HCT116 (cell line): ENCODE measurements around the gene TMPRSS13. TPM values are rescaled to one million over a fixed set of nuclear protein-coding genes. Genes with fewer than 3 reads are reported as not detected.

Experiments used
- ATAC-seq: fragments of 200-7000 bp; cut with Tn5 transposase; 2 replicates; pipeline ENCODE4 v1.9.1; 2020; ENCODE audit warnings: mild to moderate bottlenecking, moderate library complexity
- BruUV-seq: library from RNA; stranded (reverse); fragments of 400-500 nt; replicated peaks from 2 replicates; lab custom pipeline; 2021; lab: Mats Ljungman, UMichigan
- CTCF ChIA-PET: fragments of 300-600 bp; sonication (Branson Sonifier 250); formaldehyde crosslinking; loops from one replicate; lab custom pipeline; 2021; ENCODE audit warnings: antibody characterized with exemption; lab: Charles Lee
- POLR2A ChIA-PET: fragments of 300-600, 350-600 bp; sonication (Branson Sonifier 250); formaldehyde crosslinking; loops from one replicate; lab custom pipeline; 2021; ENCODE audit warnings: antibody characterized with exemption; lab: Charles Lee
- RAD21 ChIA-PET, 2 experiments: fragments of 300-600 bp; sonication (Branson Sonifier 250); formaldehyde crosslinking; loops; one replicate each; lab custom pipeline; 2023; ENCODE audit warnings: low total read pairs in 2 of 2; ENCODE audit not compliant: uncharacterized antibody in 2 of 2, unreplicated experiment in 2 of 2, low non-redundant PET in 1 of 2; lab: Charles Lee
- DNase-seq: peaks from one replicate; pipeline ENCODE4 v3.0.0-alpha.2; 2010; ENCODE audit warnings: low read depth, low spot score
- H2AFZ ChIP-seq: fragments of 200-600 bp; shearing (Covaris generic), sonication (generic); 2 replicates; pipeline ENCODE4 v1.6.1; 2017; ENCODE audit warnings: low read depth, mixed run types, mixed read lengths, antibody characterized with exemption, low read length; ENCODE audit not compliant: poor library complexity, severe bottlenecking
- H3K27ac ChIP-seq: 2 replicates; pipeline ENCODE4 v1.5.1; 2012; ENCODE audit warnings: low read depth, low read length
- H3K27me3 ChIP-seq: fragments of 200-600 bp; sonication (generic); 2 replicates; pipeline ENCODE4 v1.6.1; 2016; ENCODE audit warnings: mixed run types, low read length, mixed read lengths; ENCODE audit not compliant: insufficient read depth
- H3K36me3 ChIP-seq, 2 experiments: fragments of 200-500 bp in 1 of 2; fragments of 200-600 bp in 1 of 2; sonication (Bioruptor generic) in 1 of 2; sonication (generic) in 1 of 2; 2 replicates each; pipeline versions ENCODE4 v1.5.1 to v1.6.1; 2014 to 2016; ENCODE audit warnings: low read length in 2 of 2, inconsistent platforms in 1 of 2, mixed read lengths in 1 of 2, mixed run types in 1 of 2; ENCODE audit not compliant: insufficient read depth in 2 of 2, control insufficient read depth in 1 of 2
- H3K4me1 ChIP-seq, 2 experiments: fragments of 200-600 bp in 1 of 2; sonication (generic) in 1 of 2; 2 replicates each; pipeline versions ENCODE4 v1.5.1 to v1.6.1; 2012 to 2017; ENCODE audit warnings: low read length in 2 of 2, inconsistent platforms in 1 of 2, mild to moderate bottlenecking in 1 of 2, mixed read lengths in 1 of 2, mixed run types in 1 of 2, moderate library complexity in 1 of 2; ENCODE audit not compliant: insufficient read depth in 2 of 2, control insufficient read depth in 1 of 2
- H3K4me2 ChIP-seq: fragments of 200-600 bp; sonication (generic); 2 replicates; pipeline ENCODE4 v1.6.1; 2017; ENCODE audit warnings: mixed run types, low read length, mixed read lengths
- H3K4me3 ChIP-seq, 2 experiments: fragments of 200-600 bp in 1 of 2; sonication (generic) in 1 of 2; replicated peaks in 1 of 2; 2 replicates each; pipeline ENCODE4 v1.5.1; 2011 to 2016; ENCODE audit warnings: low read length in 2 of 2, control low read depth in 1 of 2, low read depth in 1 of 2, mild to moderate bottlenecking in 1 of 2, mixed read lengths in 1 of 2, mixed run types in 1 of 2
- H3K79me2 ChIP-seq: fragments of 200-600 bp; sonication (generic); 2 replicates; pipeline ENCODE4 v1.6.1; 2017; ENCODE audit warnings: mild to moderate bottlenecking, mixed run types, low read length, moderate library complexity, mixed read lengths; ENCODE audit not compliant: insufficient read depth
- H3K9ac ChIP-seq: fragments of 200-600 bp; sonication (generic); 2 replicates; pipeline ENCODE4 v1.6.1; 2016; ENCODE audit warnings: low read length, mixed read lengths
- H3K9me2 ChIP-seq: fragments of 200-600 bp; sonication (generic), shearing (Covaris generic); 2 replicates; pipeline ENCODE4 v1.6.1; 2017; ENCODE audit warnings: mixed run types, mild to moderate bottlenecking, moderate library complexity; ENCODE audit not compliant: insufficient read depth
- H3K9me3 ChIP-seq, 2 experiments: fragments of 200-500 bp in 1 of 2; fragments of 200-600 bp in 1 of 2; sonication (Bioruptor generic) in 1 of 2; sonication (generic) in 1 of 2; 2 replicates each; pipeline ENCODE4 v1.6.1; 2014 to 2017; ENCODE audit warnings: low read length in 2 of 2, mixed read lengths in 2 of 2, inconsistent platforms in 1 of 2, low read depth in 1 of 2, mild to moderate bottlenecking in 1 of 2, mixed run types in 1 of 2, moderate library complexity in 1 of 2; ENCODE audit not compliant: control insufficient read depth in 1 of 2, insufficient read depth in 1 of 2
- H4K20me1 ChIP-seq: fragments of 200-600 bp; sonication (generic), shearing (Covaris generic); 2 replicates; pipeline ENCODE4 v1.6.1; 2017; ENCODE audit warnings: mixed run types, mild to moderate bottlenecking, moderate library complexity; ENCODE audit not compliant: insufficient read depth
- ATF3 ChIP-seq: IDR thresholded peaks from 2 replicates; pipeline ENCODE4 v1.6.1; 2012
- CEBPB ChIP-seq: IDR thresholded peaks from 2 replicates; pipeline ENCODE4 v1.6.1; 2012; ENCODE audit warnings: low read depth
- EZH2phosphoT487 ChIP-seq: fragments of 200-600 bp; IDR thresholded peaks from 2 replicates; pipeline ENCODE4 v1.6.1; 2018; ENCODE audit warnings: antibody characterized with exemption, borderline replicate concordance
- JUND ChIP-seq: IDR thresholded peaks from 2 replicates; pipeline ENCODE4 v1.6.1; 2012
- MAX ChIP-seq: IDR thresholded peaks from 2 replicates; pipeline ENCODE4 v1.6.1; 2012
- POLR2A ChIP-seq: IDR thresholded peaks from 2 replicates; pipeline ENCODE4 v1.7.0; 2011; ENCODE audit warnings: borderline replicate concordance; ENCODE audit not compliant: insufficient read depth, insufficient read length; ENCODE audit errors: extremely low read depth
- POLR2AphosphoS5 ChIP-seq: IDR thresholded peaks from 2 replicates; pipeline ENCODE4 v1.6.1; 2011; ENCODE audit warnings: mild to moderate bottlenecking, low read depth, low read length, moderate library complexity
- SIN3A ChIP-seq: IDR thresholded peaks from 2 replicates; pipeline ENCODE4 v1.6.1; 2012; ENCODE audit warnings: low read depth
- SP1 ChIP-seq: IDR thresholded peaks from 2 replicates; pipeline ENCODE4 v1.6.1; 2012; ENCODE audit warnings: low read depth
- SRF ChIP-seq: IDR thresholded peaks from 2 replicates; pipeline ENCODE4 v1.6.1; 2012; ENCODE audit warnings: low read depth
- TCF7L2 ChIP-seq: IDR thresholded peaks from 2 replicates; pipeline ENCODE4 v1.7.0; 2011; ENCODE audit warnings: borderline replicate concordance, inconsistent platforms; ENCODE audit not compliant: insufficient read depth, insufficient read length; ENCODE audit errors: extremely low read depth
- YY1 ChIP-seq: IDR thresholded peaks from 2 replicates; pipeline ENCODE4 v1.6.1; 2011; ENCODE audit warnings: low read length, low read depth, moderate library complexity, mild to moderate bottlenecking; ENCODE audit not compliant: insufficient replicate concordance; ENCODE audit errors: extremely low read depth
- ZFX ChIP-seq: fragments of 450-650 bp; IDR thresholded peaks from 2 replicates; pipeline ENCODE4 v1.6.1; 2017
- intact Hi-C: fragments of 100-400 bp; cut with micrococcal nuclease; formaldehyde crosslinking; loops from 2 replicates; pipeline ENCODE4 v1.10.0; 2022
- total RNA-seq: library from RNA; stranded (reverse); gene quantifications from one replicate; pipeline ENCODE4 v1.2.1, GENCODE V29; 2021; ENCODE audit not compliant: unreplicated experiment
- TF ChIP-seq, protein P1 (sequence below): IDR thresholded peaks from 2 replicates; pipeline ENCODE4 v1.6.1; 2012; ENCODE audit warnings: low read depth
- TF ChIP-seq, protein P2 (sequence below): IDR thresholded peaks from 2 replicates; pipeline ENCODE4 v1.6.1; 2011; ENCODE audit warnings: mild to moderate bottlenecking, low read length, moderate library complexity; ENCODE audit not compliant: insufficient replicate concordance; ENCODE audit errors: extremely low read depth

Gene TMPRSS13
- total RNA-seq, 1 experiment from 2014 or later = 0.52 TPM

DNA sequence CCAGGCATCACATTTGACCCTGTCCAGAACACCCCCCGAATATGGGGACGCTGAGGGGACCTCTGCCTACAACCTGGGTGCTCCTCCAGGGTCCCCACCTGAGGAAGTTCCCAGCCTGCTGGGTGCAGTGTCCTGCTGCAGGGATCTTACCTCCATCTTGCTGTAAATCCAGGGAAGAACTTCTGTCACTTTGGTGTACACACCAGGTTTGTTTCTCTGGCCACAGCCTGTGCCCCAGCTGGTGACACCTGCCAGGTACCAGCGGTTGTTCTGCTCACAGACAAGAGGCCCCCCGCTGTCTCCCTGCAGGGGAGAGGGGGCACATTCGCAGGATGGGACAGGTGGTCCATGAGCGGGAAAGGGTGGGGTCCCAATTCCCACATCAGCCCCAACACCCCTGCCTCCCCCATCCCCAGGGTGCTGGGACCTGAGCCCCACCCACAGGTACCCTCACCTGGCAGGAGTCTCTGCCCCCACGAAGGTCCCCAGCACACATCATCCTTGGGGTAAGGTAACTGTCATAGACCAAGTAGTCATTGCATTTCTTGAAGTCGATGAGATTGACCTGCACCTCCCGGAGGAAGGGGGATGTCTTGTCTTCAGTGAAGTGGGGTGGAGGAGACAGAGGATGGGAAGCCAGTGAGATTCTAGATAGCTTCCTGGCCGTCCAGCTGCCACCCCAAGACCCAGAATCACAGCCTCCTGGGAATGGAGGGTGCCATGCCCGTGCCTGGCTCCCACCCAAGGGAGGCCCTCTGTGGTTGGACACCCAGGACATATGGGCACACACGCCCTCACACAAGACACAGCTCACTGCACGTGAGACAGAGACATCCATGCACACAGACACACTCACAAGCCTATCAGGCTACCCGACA is 25.5 kb downstream of the TMPRSS13 start:
- Histone ChIP-seq H3K4me2 (no peak overlapping the region), H3K4me3 (no peak overlapping the region), H3K9me3 (no peaks in the 10 kb centered on the region), H3K9me2 (no peaks in the 10 kb centered on the region), H3K9ac (no peak overlapping the region), H4K20me1 (no peaks in the 10 kb centered on the region), H2AFZ (no peak overlapping the region), H3K27ac (no peak overlapping the region), H3K4me1 (peaks cover 3 to 20% of the 10 kb centered on the region in 2 experiments), H3K27me3 (no peaks in the 10 kb centered on the region), H3K79me2 (no peaks in the 10 kb centered on the region), H3K36me3 (no peaks in the 10 kb centered on the region)
- ChIA-PET CTCF (interaction anchor here (1.0 to 1.5 kb wide), 6 partner anchors 9 to 149 kb away, joined by 3 to 9 read pairs (median 6); no protein-coding TSS in a partner anchor), POLR2A (interaction anchor here (1.0 kb wide), 1 partner anchor 18 kb away, joined by 5 read pairs; no protein-coding TSS in a partner anchor), RAD21 (interaction anchor here in 1 of 2 experiments (1.0 to 1.3 kb wide), 2 partner anchors 43 to 149 kb away, joined by 5 to 7 read pairs; no protein-coding TSS in a partner anchor)
- ATAC-seq = no peak
- TF ChIP-seq ZFX (no peak), SP1 (no peak), SIN3A (no peak), JUND (no peak), TCF7L2 (no peak), YY1 (no peak), EZH2phosphoT487 (no peak), POLR2A (no peak), CEBPB (no peak), POLR2AphosphoS5 (no peak), MAX (no peak), ATF3 (no peak), SRF (no peak)
- TF ChIP-seq, protein P1, sequence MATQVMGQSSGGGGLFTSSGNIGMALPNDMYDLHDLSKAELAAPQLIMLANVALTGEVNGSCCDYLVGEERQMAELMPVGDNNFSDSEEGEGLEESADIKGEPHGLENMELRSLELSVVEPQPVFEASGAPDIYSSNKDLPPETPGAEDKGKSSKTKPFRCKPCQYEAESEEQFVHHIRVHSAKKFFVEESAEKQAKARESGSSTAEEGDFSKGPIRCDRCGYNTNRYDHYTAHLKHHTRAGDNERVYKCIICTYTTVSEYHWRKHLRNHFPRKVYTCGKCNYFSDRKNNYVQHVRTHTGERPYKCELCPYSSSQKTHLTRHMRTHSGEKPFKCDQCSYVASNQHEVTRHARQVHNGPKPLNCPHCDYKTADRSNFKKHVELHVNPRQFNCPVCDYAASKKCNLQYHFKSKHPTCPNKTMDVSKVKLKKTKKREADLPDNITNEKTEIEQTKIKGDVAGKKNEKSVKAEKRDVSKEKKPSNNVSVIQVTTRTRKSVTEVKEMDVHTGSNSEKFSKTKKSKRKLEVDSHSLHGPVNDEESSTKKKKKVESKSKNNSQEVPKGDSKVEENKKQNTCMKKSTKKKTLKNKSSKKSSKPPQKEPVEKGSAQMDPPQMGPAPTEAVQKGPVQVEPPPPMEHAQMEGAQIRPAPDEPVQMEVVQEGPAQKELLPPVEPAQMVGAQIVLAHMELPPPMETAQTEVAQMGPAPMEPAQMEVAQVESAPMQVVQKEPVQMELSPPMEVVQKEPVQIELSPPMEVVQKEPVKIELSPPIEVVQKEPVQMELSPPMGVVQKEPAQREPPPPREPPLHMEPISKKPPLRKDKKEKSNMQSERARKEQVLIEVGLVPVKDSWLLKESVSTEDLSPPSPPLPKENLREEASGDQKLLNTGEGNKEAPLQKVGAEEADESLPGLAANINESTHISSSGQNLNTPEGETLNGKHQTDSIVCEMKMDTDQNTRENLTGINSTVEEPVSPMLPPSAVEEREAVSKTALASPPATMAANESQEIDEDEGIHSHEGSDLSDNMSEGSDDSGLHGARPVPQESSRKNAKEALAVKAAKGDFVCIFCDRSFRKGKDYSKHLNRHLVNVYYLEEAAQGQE = no peak
- TF ChIP-seq, protein P2, sequence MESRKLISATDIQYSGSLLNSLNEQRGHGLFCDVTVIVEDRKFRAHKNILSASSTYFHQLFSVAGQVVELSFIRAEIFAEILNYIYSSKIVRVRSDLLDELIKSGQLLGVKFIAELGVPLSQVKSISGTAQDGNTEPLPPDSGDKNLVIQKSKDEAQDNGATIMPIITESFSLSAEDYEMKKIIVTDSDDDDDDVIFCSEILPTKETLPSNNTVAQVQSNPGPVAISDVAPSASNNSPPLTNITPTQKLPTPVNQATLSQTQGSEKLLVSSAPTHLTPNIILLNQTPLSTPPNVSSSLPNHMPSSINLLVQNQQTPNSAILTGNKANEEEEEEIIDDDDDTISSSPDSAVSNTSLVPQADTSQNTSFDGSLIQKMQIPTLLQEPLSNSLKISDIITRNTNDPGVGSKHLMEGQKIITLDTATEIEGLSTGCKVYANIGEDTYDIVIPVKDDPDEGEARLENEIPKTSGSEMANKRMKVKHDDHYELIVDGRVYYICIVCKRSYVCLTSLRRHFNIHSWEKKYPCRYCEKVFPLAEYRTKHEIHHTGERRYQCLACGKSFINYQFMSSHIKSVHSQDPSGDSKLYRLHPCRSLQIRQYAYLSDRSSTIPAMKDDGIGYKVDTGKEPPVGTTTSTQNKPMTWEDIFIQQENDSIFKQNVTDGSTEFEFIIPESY = no peak
- intact Hi-C loops = no loop called here
- BruUV-seq = no TSS peak
- DNase-seq = no peak
